H1 (cell line): ENCODE measurements around the gene AP2A2. TPM values are rescaled to one million over a fixed set of nuclear protein-coding genes. Genes with fewer than 3 reads are reported as not detected.

Experiments
- CTCF ChIA-PET: fragments of 300-600 bp; sonication (Branson Sonifier 250); formaldehyde crosslinking; loops from one replicate; lab custom pipeline; 2021; ENCODE audit not compliant: partially characterized antibody; lab: Charles Lee
- POLR2A ChIA-PET: fragments of 300-600 bp; sonication (Branson Sonifier 250); formaldehyde crosslinking; loops from one replicate; lab custom pipeline; 2021; ENCODE audit warnings: inconsistent platforms; ENCODE audit not compliant: partially characterized antibody; lab: Charles Lee
- DNase-seq, 2 experiments: peaks; one replicate each; pipeline versions ENCODE4 v3.0.0 to v3.0.0-alpha.2; 2010 to 2022; ENCODE audit warnings: low spot score in 2 of 2, low read depth in 1 of 2, mixed read lengths in 1 of 2
- FAIRE-seq: peaks from 2 replicates; lab custom pipeline; 2011; peaks lifted over from hg19 to GRCh38; lab: Jason Lieb, UNC
- H2AFZ ChIP-seq: 2 replicates; pipeline ENCODE4 v1.8.1; 2012; ENCODE audit warnings: low read length, inconsistent platforms
- H2AK5ac ChIP-seq: 2 replicates; pipeline ENCODE4 v1.6.1; 2013; ENCODE audit warnings: low read depth, low read length
- H2BK120ac ChIP-seq: replicated peaks from 2 replicates; pipeline ENCODE3; 2013; ENCODE audit warnings: low read depth, low read length, inconsistent platforms
- H2BK12ac ChIP-seq: 2 replicates; pipeline ENCODE4 v1.6.1; 2013; ENCODE audit warnings: low read depth, low read length
- H2BK15ac ChIP-seq: 2 replicates; pipeline ENCODE4 v1.6.1; 2013; ENCODE audit warnings: low read length
- H2BK20ac ChIP-seq: 2 replicates; pipeline ENCODE4 v1.6.1; 2013; ENCODE audit warnings: low read length
- H2BK5ac ChIP-seq: 2 replicates; pipeline ENCODE4 v1.6.1; 2013; ENCODE audit warnings: low read depth, low read length
- H3K14ac ChIP-seq: 2 replicates; pipeline ENCODE4 v1.6.1; 2013; ENCODE audit warnings: inconsistent platforms; ENCODE audit not compliant: insufficient read length
- H3K18ac ChIP-seq: 2 replicates; pipeline ENCODE4 v1.6.1; 2013; ENCODE audit warnings: low read length; ENCODE audit errors: extremely low read depth
- H3K23ac ChIP-seq: 2 replicates; pipeline ENCODE4 v1.6.1; 2013; ENCODE audit warnings: inconsistent platforms; ENCODE audit not compliant: insufficient read length
- H3K23me2 ChIP-seq: 2 replicates; pipeline ENCODE4 v1.6.1; 2013; ENCODE audit warnings: low read depth, low read length
- H3K27ac ChIP-seq: 2 replicates; pipeline ENCODE4 v1.6.1; 2011; ENCODE audit warnings: low read depth, low read length, inconsistent platforms
- H3K27me3 ChIP-seq, 4 experiments: replicated peaks in 1 of 4; 1 replicate in 1 of 4; 2 replicates in 3 of 4; pipeline versions ENCODE4 v1.6.1 to v1.8.1; 2011 to 2013; ENCODE audit warnings: low read length in 3 of 4, mild to moderate bottlenecking in 3 of 4, inconsistent platforms in 2 of 4, mixed read lengths in 2 of 4, moderate library complexity in 1 of 4; ENCODE audit not compliant: control insufficient read depth in 3 of 4, insufficient read depth in 3 of 4; ENCODE audit errors: extremely low read depth in 1 of 4
- H3K36me3 ChIP-seq, 4 experiments: 2 replicates each; pipeline versions ENCODE4 v1.6.1 to v1.8.1; 2011 to 2013; ENCODE audit warnings: mild to moderate bottlenecking in 4 of 4, low read length in 3 of 4, moderate library complexity in 2 of 4, control low read depth in 1 of 4, inconsistent platforms in 1 of 4; ENCODE audit not compliant: insufficient read depth in 4 of 4, control insufficient read depth in 2 of 4
- H3K4ac ChIP-seq: replicated peaks from 2 replicates; pipeline ENCODE3; 2013; ENCODE audit warnings: low read length, low read depth, mixed read lengths, inconsistent platforms; ENCODE audit not compliant: insufficient read length
- H3K4me1 ChIP-seq, 4 experiments: replicated peaks in 1 of 4; 1 replicate in 1 of 4; 2 replicates in 3 of 4; pipeline versions ENCODE4 v1.6.1 to v1.8.1; 2011 to 2013; ENCODE audit warnings: low read length in 3 of 4, inconsistent platforms in 2 of 4, mixed read lengths in 1 of 4; ENCODE audit not compliant: insufficient read depth in 4 of 4, control insufficient read depth in 3 of 4
- H3K4me2 ChIP-seq, 2 experiments: 2 replicates each; pipeline versions ENCODE4 v1.6.1 to v1.8.1; 2011 to 2013; ENCODE audit warnings: low read depth in 2 of 2, low read length in 2 of 2, control low read depth in 1 of 2, inconsistent platforms in 1 of 2, mild to moderate bottlenecking in 1 of 2; ENCODE audit not compliant: insufficient read depth in 1 of 2
- H3K4me3 ChIP-seq, 4 experiments: fragments of 200-600, 300-600 bp in 1 of 4; sonication (generic), shearing (Covaris generic), sonication (Bioruptor Twin) in 1 of 4; 2 replicates each; pipeline versions ENCODE4 v1.5.1 to v1.8.1; 2011 to 2016; ENCODE audit warnings: low read length in 4 of 4, low read depth in 3 of 4, control low read depth in 2 of 4, inconsistent platforms in 2 of 4, mild to moderate bottlenecking in 2 of 4, mixed read lengths in 1 of 4, moderate library complexity in 1 of 4; ENCODE audit not compliant: insufficient read depth in 2 of 4; ENCODE audit errors: extremely low read depth in 1 of 4
- H3K56ac ChIP-seq: replicated peaks from 2 replicates; pipeline ENCODE3; 2013; ENCODE audit warnings: low read depth, mild to moderate bottlenecking, mixed read lengths, low read length, inconsistent platforms; ENCODE audit not compliant: insufficient read length
- H3K79me1 ChIP-seq: 2 replicates; pipeline ENCODE4 v1.6.1; 2013; ENCODE audit warnings: low read depth, low read length, control low read depth
- H3K79me2 ChIP-seq, 2 experiments: 2 replicates each; pipeline versions ENCODE4 v1.6.1 to v1.8.1; 2012 to 2013; ENCODE audit warnings: low read length in 2 of 2, mild to moderate bottlenecking in 2 of 2, inconsistent platforms in 1 of 2; ENCODE audit not compliant: insufficient read depth in 2 of 2, control insufficient read depth in 1 of 2
- H3K9ac ChIP-seq, 4 experiments: replicated peaks in 1 of 4; 1 replicate in 1 of 4; 2 replicates in 3 of 4; pipeline versions ENCODE4 v1.6.1 to v1.8.1; 2011 to 2013; ENCODE audit warnings: low read depth in 3 of 4, low read length in 3 of 4, control low read depth in 2 of 4, mild to moderate bottlenecking in 2 of 4, moderate library complexity in 2 of 4, inconsistent platforms in 1 of 4; ENCODE audit errors: extremely low read depth in 1 of 4
- H3K9me3 ChIP-seq, 2 experiments: 2 replicates each; pipeline versions ENCODE4 v1.6.1 to v1.8.1; 2012 to 2013; ENCODE audit warnings: mild to moderate bottlenecking in 2 of 2, moderate library complexity in 2 of 2, control low read depth in 1 of 2, inconsistent platforms in 1 of 2, low read depth in 1 of 2, low read length in 1 of 2, mixed read lengths in 1 of 2; ENCODE audit not compliant: insufficient read depth in 2 of 2
- H4K20me1 ChIP-seq, 2 experiments: replicated peaks in 1 of 2; 2 replicates each; pipeline versions ENCODE3 to v1.8.1; 2011 to 2013; ENCODE audit warnings: inconsistent platforms in 2 of 2, low read length in 2 of 2, mild to moderate bottlenecking in 1 of 2; ENCODE audit not compliant: insufficient read depth in 2 of 2, control insufficient read depth in 1 of 2
- H4K5ac ChIP-seq: 2 replicates; pipeline ENCODE4 v1.6.1; 2013; ENCODE audit warnings: low read length, low read depth, mixed read lengths, inconsistent platforms; ENCODE audit not compliant: insufficient read length
- H4K8ac ChIP-seq: 2 replicates; pipeline ENCODE4 v1.8.0; 2013; ENCODE audit warnings: mild to moderate bottlenecking, moderate library complexity, low read length, inconsistent platforms; ENCODE audit not compliant: insufficient read depth; ENCODE audit errors: extremely low read depth
- H4K91ac ChIP-seq: replicated peaks from 2 replicates; pipeline ENCODE3; 2013; ENCODE audit warnings: low read length, mixed read lengths, inconsistent platforms; ENCODE audit not compliant: insufficient read length
- SIX5 ChIP-seq: IDR thresholded peaks from 2 replicates; pipeline ENCODE4 v1.6.1; 2011; ENCODE audit warnings: mild to moderate bottlenecking, low read depth, low read length
- SUZ12 ChIP-seq: fragments of 200-600 bp; sonication (generic); IDR thresholded peaks from 2 replicates; pipeline ENCODE4 v1.6.1; 2012; ENCODE audit warnings: mild to moderate bottlenecking, inconsistent platforms, low read length, moderate library complexity, mixed read lengths
- WGBS, 2 experiments: shearing (Covaris generic) in 1 of 2; methylation state at CpG; one replicate each; pipeline versions ENCODE4 v1.1.6 to v1.1.7; 2013 to 2015; ENCODE audit warnings: low lambda C conversion rate in 2 of 2, mixed read lengths in 2 of 2, inconsistent platforms in 1 of 2, low coverage in 1 of 2, missing lambda C conversion rate in 1 of 2; ENCODE audit not compliant: insufficient replicate concordance in 2 of 2, insufficient coverage in 1 of 2, insufficient read length in 1 of 2; ENCODE audit errors: extremely low coverage in 1 of 2, missing lambda C conversion rate in 1 of 2; 5-methylcytosine and 5-hydroxymethylcytosine counted together
- polyA plus RNA-seq, 7 experiments: library from polyadenylated mRNA; depleted of rRNA in 3 of 7; stranded (reverse) in 5 of 7; unstranded in 2 of 7; fragments of >200 nt in 5 of 7; fragments of 200-250 nt in 2 of 7; gene quantifications; 1 replicate in 5 of 7; 2 replicates in 1 of 7; 4 replicates in 1 of 7; pipeline versions ENCODE4 v1.2.1 to v1.2.3, GENCODE V29; 2011 to 2013; ENCODE audit warnings: missing spikeins in 2 of 7, mixed read lengths in 2 of 7
- total RNA-seq: library from RNA; stranded (reverse); fragmentation: NEBNext Ultra II Directional; extraction: Animal tissue kit (Norgen Biotek cat#: 25700); gene quantifications from 2 replicates; pipeline ENCODE4 v1.2.1, GENCODE V29; 2021

Gene AP2A2
- total and polyA plus RNA-seq, 2 of the 8 experiments (the other 6 are each of a cell fraction or from before 2014, with no cell fraction given), result 50.0 to 65.0 TPM

DNA sequence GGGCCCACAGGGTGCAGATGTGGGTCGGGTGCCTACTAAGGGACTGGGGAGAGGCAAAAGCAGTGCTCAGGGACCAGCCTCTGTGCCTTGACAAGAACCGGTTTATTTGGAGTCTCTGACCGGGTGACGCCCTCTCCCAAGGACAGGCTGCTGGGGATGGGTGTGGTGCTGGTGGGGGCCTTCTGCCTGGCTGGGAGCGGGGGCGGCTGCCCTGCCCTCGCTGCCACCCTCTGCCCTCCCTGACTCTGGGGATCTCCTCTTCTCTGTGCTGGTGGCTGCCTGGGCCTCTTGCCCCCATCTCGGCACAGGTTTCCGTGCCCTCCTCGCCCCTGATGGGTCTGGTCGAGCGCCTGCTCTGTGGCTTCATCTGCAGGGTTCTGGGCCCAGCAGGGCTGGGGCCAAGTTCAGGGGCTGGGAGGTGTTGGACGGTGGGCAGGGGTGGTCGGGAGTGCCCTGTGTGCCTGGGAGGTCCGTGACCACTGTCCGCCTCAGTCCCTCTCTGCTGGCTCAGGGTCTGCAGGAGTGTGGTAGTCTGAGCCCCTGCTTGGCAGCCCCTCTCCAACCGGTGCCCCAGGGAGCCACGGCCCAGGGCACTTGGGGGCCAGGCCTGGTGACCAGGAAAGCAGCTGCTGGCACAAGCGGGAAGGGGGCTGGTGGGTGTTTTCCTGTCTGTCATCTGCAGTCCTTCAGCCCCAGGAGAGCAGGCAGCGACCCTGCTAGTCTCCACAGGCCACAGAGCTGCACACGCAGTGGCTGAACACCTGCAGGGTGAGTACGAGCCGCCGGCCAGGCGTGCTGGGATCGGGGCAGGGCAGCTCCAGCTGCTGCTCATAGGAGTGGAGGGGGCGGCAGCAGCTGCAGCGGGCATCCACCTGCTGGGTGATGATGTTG lies 87.3 kb downstream of the AP2A2 start:
- 91% methylated on average over 22 of the region's 28 CpGs; no CpG with 5 or more reads in 1 of the 2 experiments for WGBS, 2 experiments
- Histone ChIP-seq H2AFZ (no peak overlapping the region), H3K79me2 (no peaks in the 10 kb centered on the region), H2AK5ac (no peak overlapping the region), H2BK5ac (no peak overlapping the region), H3K4ac (no peak overlapping the region), H2BK15ac (no peak overlapping the region), H3K9me3 (peaks cover 5 to 9% of the 10 kb centered on the region in 2 experiments; a peak in 2 of 4 replicates), H3K14ac (no peak overlapping the region), H2BK120ac (no peak overlapping the region), H2BK12ac (no peak overlapping the region), H4K91ac (no peak overlapping the region), H4K8ac (no peak overlapping the region), H3K23ac (no peak overlapping the region), H3K4me1 (no peaks in the 10 kb centered on the region), H3K27ac (no peak overlapping the region), H3K56ac (no peak overlapping the region), H4K20me1 (peaks cover 3 to 9% of the 10 kb centered on the region in 2 experiments), H4K5ac (no peak overlapping the region), H3K4me3 (no peak overlapping the region), H3K23me2 (peaks cover 5% of the 10 kb centered on the region; the same call in 1 of the 2 replicates), H3K36me3 (peaks cover 11 to 27% (median 22%) of the 10 kb centered on the region in 4 experiments), H3K9ac (no peak overlapping the region), H3K79me1 (peaks cover 12% of the 10 kb centered on the region), H3K18ac (no peak overlapping the region), H3K4me2 (no peak overlapping the region), H3K27me3 (peaks cover 0 to 2% (median 0%) of the 10 kb centered on the region in 4 experiments; a peak in 1 of 7 replicates), H2BK20ac (no peak overlapping the region)
- ChIA-PET POLR2A (interaction anchor here (0.7 to 1.7 kb wide), 3 partner anchors 17 to 123 kb away, joined by 3 to 4 read pairs (median 3); partner anchors contain the start of gene MUC6), CTCF (interaction anchor here (0.9 to 1.5 kb wide), 3 partner anchors 37 to 45 kb away, joined by 3 to 4 read pairs (median 3); no protein-coding TSS in a partner anchor)
- no peak for FAIRE-seq
- DNase-seq, result no peak
- TF ChIP-seq SIX5, result no peak
- no peak for TF ChIP-seq SUZ12
